ENCODE data around the gene NLRP10. TPM values are rescaled to one million over a fixed set of nuclear protein-coding genes. Genes with fewer than 3 reads are reported as not detected.

Gene NLRP10
- total and polyA plus RNA-seq, 2 donors (not counting 3 experiments of a cell fraction or from before 2014, with no cell fraction given) = not detected

DNA sequence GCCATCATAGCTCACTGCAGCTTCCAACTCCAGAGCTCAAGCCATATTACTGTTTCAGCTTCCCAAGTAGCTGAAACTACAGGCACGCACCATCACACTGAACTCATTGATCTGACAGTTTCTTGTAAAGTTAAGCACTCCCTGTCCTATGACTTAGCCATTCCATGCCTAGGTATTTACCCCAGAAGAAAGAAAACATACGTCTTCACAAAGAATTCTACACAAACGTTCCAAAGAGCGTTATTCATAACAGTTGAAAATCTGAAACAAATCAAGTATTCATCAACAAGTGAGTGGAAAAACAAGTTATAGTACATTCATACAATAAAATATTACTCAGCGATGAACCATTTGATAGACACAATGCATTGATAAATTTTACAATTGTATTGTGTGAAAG lies 7.8 kb upstream of the NLRP10 start:
- POLR2A ChIA-PET = no interaction called here
- no peaks in the 10 kb centered on the region for H3K9me1 ChIP-seq (replicated peaks; ENCODE audit: control insufficient read depth, extremely low read depth, insufficient read depth, low read length)
- BruUV-seq (replicated peaks) = no TSS peak
- no peak overlapping the region for H3K4me2 ChIP-seq (ENCODE audit: insufficient read depth, low read length)
- no peaks in the 10 kb centered on the region for H4K20me1 ChIP-seq (replicated peaks; ENCODE audit: control insufficient read depth, extremely low read depth, insufficient read depth, low read length)
- H3K27me3 ChIP-seq (ENCODE audit: control insufficient read depth in 2 of 2, insufficient read depth in 2 of 2, low read length in 2 of 2) = no peaks in the 10 kb centered on the region
- intact Hi-C loops (cut with micrococcal nuclease) (no loop called here), dilution Hi-C loops (cut with MboI; ENCODE audit: extremely low pct_ligation_motif_present, low sequenced_read_pairs) (no loop called here)
- H3K9ac ChIP-seq (replicated peaks; ENCODE audit: extremely low read depth, insufficient read depth, low read length) = no peak overlapping the region
- CTCF ChIA-PET = interaction anchor here (1.4 kb wide), 1 partner anchor 13 kb away, joined by 5 read pairs; the partner anchor contains the start of gene EIF3F
- no peak overlapping the region for H3K4me3 ChIP-seq (replicated peaks in 1 of 3; ENCODE audit: insufficient read depth in 1 of 3, low read depth in 1 of 3, low read length in 3 of 3)
- TF ChIP-seq EZH2 (IDR thresholded peaks at IDR 0.05; ENCODE audit: borderline replicate concordance, low read depth, low read length, severe bottlenecking) (no peak), POLR2AphosphoS5 (IDR thresholded peaks at IDR 0.05; ENCODE audit: insufficient read depth, low read depth, low read length) (no peak), POLR2A (IDR thresholded peaks at IDR 0.05; ENCODE audit: low read depth, low read length) (no peak)
- no peak for FAIRE-seq
- peaks cover 24% of the 10 kb centered on the region for H3K4me1 ChIP-seq (ENCODE audit: control insufficient read depth, extremely low read depth, insufficient read depth, low read length)
- no peaks in the 10 kb centered on the region for H3K9me3 ChIP-seq (replicated peaks; ENCODE audit: control insufficient read depth, insufficient read depth, low read length)
- no peaks in the 10 kb centered on the region for H3K79me2 ChIP-seq (ENCODE audit: control insufficient read depth, insufficient read depth, low read length)
- no peaks in the 10 kb centered on the region for H3K36me3 ChIP-seq (ENCODE audit: control insufficient read depth in 2 of 2, extremely low read depth in 1 of 2, insufficient read depth in 2 of 2, low read length in 2 of 2)
- DNase-seq (ENCODE audit: low read depth, low spot score) = no peak
- no peak overlapping the region for H2AFZ ChIP-seq (ENCODE audit: low read depth, low read length)
- no peak overlapping the region for H3K27ac ChIP-seq (ENCODE audit: insufficient read depth, low read depth, low read length)

DNA sequence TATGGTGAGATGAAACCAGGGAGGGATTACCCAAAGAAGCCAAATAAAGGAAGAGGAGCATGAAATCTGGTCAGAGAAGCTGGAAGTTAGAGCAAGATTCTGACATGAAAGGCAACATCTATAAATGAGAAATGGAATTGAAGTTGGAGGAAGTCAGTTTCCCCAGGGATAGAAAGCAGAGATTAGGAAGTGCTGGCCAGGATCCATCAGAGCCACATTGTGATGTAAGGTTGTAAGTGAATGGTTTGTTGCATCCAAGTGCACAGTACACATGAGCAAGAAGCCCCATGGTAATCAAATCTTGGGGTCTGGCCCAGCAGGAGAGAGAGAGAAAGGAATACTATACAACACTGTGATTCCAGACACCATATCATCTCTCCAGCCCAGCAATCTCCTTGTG lies 6.6 kb upstream of the NLRP10 start:
- H3K27ac ChIP-seq (ENCODE audit: insufficient read depth, low read depth, low read length) = no peak overlapping the region
- intact Hi-C loops (cut with micrococcal nuclease) (no loop called here), dilution Hi-C loops (cut with MboI; ENCODE audit: extremely low pct_ligation_motif_present, low sequenced_read_pairs) (no loop called here)
- no peak overlapping the region for H3K9ac ChIP-seq (replicated peaks; ENCODE audit: extremely low read depth, insufficient read depth, low read length)
- H3K36me3 ChIP-seq (ENCODE audit: control insufficient read depth in 2 of 2, extremely low read depth in 1 of 2, insufficient read depth in 2 of 2, low read length in 2 of 2) = no peaks in the 10 kb centered on the region
- ChIA-PET POLR2A (no interaction called here), CTCF (interaction anchor here (1.5 kb wide), 1 partner anchor 79 kb away, joined by 3 read pairs; no protein-coding TSS in a partner anchor)
- DNase-seq (ENCODE audit: low read depth, low spot score) = no peak
- no TSS peak for BruUV-seq (replicated peaks)
- no peak overlapping the region for H2AFZ ChIP-seq (ENCODE audit: low read depth, low read length)
- no peaks in the 10 kb centered on the region for H3K9me1 ChIP-seq (replicated peaks; ENCODE audit: control insufficient read depth, extremely low read depth, insufficient read depth, low read length)
- no peaks in the 10 kb centered on the region for H4K20me1 ChIP-seq (replicated peaks; ENCODE audit: control insufficient read depth, extremely low read depth, insufficient read depth, low read length)
- TF ChIP-seq, protein P1, sequence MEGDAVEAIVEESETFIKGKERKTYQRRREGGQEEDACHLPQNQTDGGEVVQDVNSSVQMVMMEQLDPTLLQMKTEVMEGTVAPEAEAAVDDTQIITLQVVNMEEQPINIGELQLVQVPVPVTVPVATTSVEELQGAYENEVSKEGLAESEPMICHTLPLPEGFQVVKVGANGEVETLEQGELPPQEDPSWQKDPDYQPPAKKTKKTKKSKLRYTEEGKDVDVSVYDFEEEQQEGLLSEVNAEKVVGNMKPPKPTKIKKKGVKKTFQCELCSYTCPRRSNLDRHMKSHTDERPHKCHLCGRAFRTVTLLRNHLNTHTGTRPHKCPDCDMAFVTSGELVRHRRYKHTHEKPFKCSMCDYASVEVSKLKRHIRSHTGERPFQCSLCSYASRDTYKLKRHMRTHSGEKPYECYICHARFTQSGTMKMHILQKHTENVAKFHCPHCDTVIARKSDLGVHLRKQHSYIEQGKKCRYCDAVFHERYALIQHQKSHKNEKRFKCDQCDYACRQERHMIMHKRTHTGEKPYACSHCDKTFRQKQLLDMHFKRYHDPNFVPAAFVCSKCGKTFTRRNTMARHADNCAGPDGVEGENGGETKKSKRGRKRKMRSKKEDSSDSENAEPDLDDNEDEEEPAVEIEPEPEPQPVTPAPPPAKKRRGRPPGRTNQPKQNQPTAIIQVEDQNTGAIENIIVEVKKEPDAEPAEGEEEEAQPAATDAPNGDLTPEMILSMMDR (IDR thresholded peaks at IDR 0.05; ENCODE audit: extremely low read depth in 1 of 2, insufficient read depth in 1 of 2, low read depth in 1 of 2, low read length in 2 of 2) = no peak
- TF ChIP-seq GATA2 (IDR thresholded peaks at IDR 0.05; ENCODE audit: insufficient read depth, insufficient read length, low read depth, low read length) (no peak), EZH2 (IDR thresholded peaks at IDR 0.05; ENCODE audit: borderline replicate concordance, low read depth, low read length, severe bottlenecking) (no peak), POLR2A (IDR thresholded peaks at IDR 0.05; ENCODE audit: low read depth, low read length) (no peak), MYC (IDR thresholded peaks at IDR 0.05; ENCODE audit: low read depth, low read length) (no peak), JUN (IDR thresholded peaks at IDR 0.05; ENCODE audit: borderline replicate concordance, insufficient read depth, insufficient read length, low read depth) (no peak), POLR2AphosphoS5 (IDR thresholded peaks at IDR 0.05; ENCODE audit: insufficient read depth, low read depth, low read length) (no peak), FOS (IDR thresholded peaks at IDR 0.05; ENCODE audit: borderline replicate concordance, insufficient read depth, low read length) (no peak)
- TF ChIP-seq, protein P2, sequence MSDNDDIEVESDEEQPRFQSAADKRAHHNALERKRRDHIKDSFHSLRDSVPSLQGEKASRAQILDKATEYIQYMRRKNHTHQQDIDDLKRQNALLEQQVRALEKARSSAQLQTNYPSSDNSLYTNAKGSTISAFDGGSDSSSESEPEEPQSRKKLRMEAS (IDR thresholded peaks at IDR 0.05; ENCODE audit: insufficient read depth, insufficient read length) = no peak
- no peaks in the 10 kb centered on the region for H3K27me3 ChIP-seq (ENCODE audit: control insufficient read depth in 2 of 2, insufficient read depth in 2 of 2, low read length in 2 of 2)
- no peak overlapping the region for H3K4me3 ChIP-seq (replicated peaks in 1 of 3; ENCODE audit: insufficient read depth in 1 of 3, low read depth in 1 of 3, low read length in 3 of 3)
- no peak for FAIRE-seq
- H3K4me2 ChIP-seq (ENCODE audit: insufficient read depth, low read length) = no peak overlapping the region
- H3K79me2 ChIP-seq (ENCODE audit: control insufficient read depth, insufficient read depth, low read length) = no peaks in the 10 kb centered on the region
- peaks cover 13% of the 10 kb centered on the region for H3K4me1 ChIP-seq (ENCODE audit: control insufficient read depth, extremely low read depth, insufficient read depth, low read length)
- no peaks in the 10 kb centered on the region for H3K9me3 ChIP-seq (replicated peaks; ENCODE audit: control insufficient read depth, insufficient read depth, low read length)

Measured in endothelial cell of umbilical vein (primary cell).